HG03280 (cell line): ENCODE measurements around the gene PTPRU.

Source experiments
- ATAC-seq: cut with Tn5 transposase; IDR thresholded peaks from one replicate; pipeline ENCODE4 v1.9.1; 2021; ENCODE audit warnings: mild to moderate bottlenecking, moderate library complexity; ENCODE audit not compliant: unreplicated experiment

PTPRU gene

GRCh38 chr1:29260531-29260930, 24.2 kb downstream of the PTPRU start:
- no peak for ATAC-seq

GRCh38 chr1:29264773-29265389, 28.6 kb downstream of the PTPRU start:
- no peak for ATAC-seq

- no peak for ATAC-seq
Observed at GRCh38 chr1:29266912-29267311, 30.6 kb downstream of the PTPRU start.

- ATAC-seq, result no peak
Observed at GRCh38 chr1:29267321-29268070, 31.2 kb downstream of the PTPRU start.

GRCh38 chr1:29269382-29269781, 33.1 kb downstream of the PTPRU start:
- no peak for ATAC-seq

GRCh38 chr1:29270929-29271521, 34.7 kb downstream of the PTPRU start:
- no peak for ATAC-seq

GRCh38 chr1:29271724-29272123, 35.4 kb downstream of the PTPRU start:
- ATAC-seq, result no peak

GRCh38 chr1:29272147-29272907, 36.0 kb downstream of the PTPRU start:
- ATAC-seq, result no peak

- ATAC-seq, result no peak
Observed at GRCh38 chr1:29275435-29275834, 39.1 kb downstream of the PTPRU start.

- ATAC-seq, result no peak
Observed at GRCh38 chr1:29278124-29278523, 41.8 kb downstream of the PTPRU start.

- ATAC-seq, result no peak
Observed at GRCh38 chr1:29279406-29279805, 43.1 kb downstream of the PTPRU start.

- ATAC-seq, result no peak
Observed at GRCh38 chr1:29279951-29280391, 43.6 kb downstream of the PTPRU start.

- no peak for ATAC-seq
Observed at GRCh38 chr1:29280409-29281131, 44.2 kb downstream of the PTPRU start.

GRCh38 chr1:29281571-29281970, 45.2 kb downstream of the PTPRU start:
- ATAC-seq, result no peak

- ATAC-seq, result no peak
Observed at GRCh38 chr1:29282135-29282923, 46.0 kb downstream of the PTPRU start.

GRCh38 chr1:29282924-29283803, 46.8 kb downstream of the PTPRU start:
- ATAC-seq, result no peak

GRCh38 chr1:29283804-29284195, 47.5 kb downstream of the PTPRU start:
- ATAC-seq, result no peak

GRCh38 chr1:29284286-29284960, 48.1 kb downstream of the PTPRU start:
- no peak for ATAC-seq
